Chondrocyte (in vitro differentiated cells): ENCODE measurements around the gene KAT6B. TPM values are rescaled to one million over a fixed set of nuclear protein-coding genes. Genes with fewer than 3 reads are reported as not detected.
"Not testable (repeated sequence)": the region's sequence is repeated elsewhere in the genome, so short reads cannot be mapped to it uniquely, and the experiment has no call there.

Source experiments
- DNase-seq: peaks from one replicate; pipeline ENCODE4 v3.0.0; 2021; ENCODE audit warnings: mixed read lengths, low spot score
- H3K27ac Mint-ChIP-seq: one replicate; pipeline ENCODE4 v1.8.0; 2021; ENCODE audit warnings: mild to moderate bottlenecking, moderate library complexity, mixed read lengths; ENCODE audit not compliant: unreplicated experiment
- H3K27me3 Mint-ChIP-seq: 2 replicates; pipeline ENCODE4 v1.8.0; 2021; ENCODE audit warnings: low read depth, mixed read lengths
- H3K36me3 Mint-ChIP-seq: 2 replicates; pipeline ENCODE4 v1.8.0; 2021; ENCODE audit warnings: low read depth, mixed read lengths
- H3K4me1 Mint-ChIP-seq: 2 replicates; pipeline ENCODE4 v1.8.0; 2021; ENCODE audit warnings: low read depth, mild to moderate bottlenecking, mixed read lengths
- H3K4me3 Mint-ChIP-seq: one replicate; pipeline ENCODE4 v1.8.0; 2021; ENCODE audit warnings: mild to moderate bottlenecking, moderate library complexity, mixed read lengths; ENCODE audit not compliant: unreplicated experiment
- H3K9me3 Mint-ChIP-seq: 2 replicates; pipeline ENCODE4 v1.8.0; 2021; ENCODE audit warnings: low read depth, mixed read lengths
- total RNA-seq: library from RNA; stranded (reverse); gene quantifications from 3 replicates; pipeline ENCODE4 v1.2.1, GENCODE V29; 2021
- TF ChIP-seq, protein P1 (sequence below): fragments of 200-600 bp; sonication (generic); IDR thresholded peaks from 2 replicates; pipeline ENCODE4 v1.5.0; 2021; ENCODE audit warnings: antibody characterized with exemption, mild to moderate bottlenecking, moderate library complexity

KAT6B gene
- total RNA-seq, 1 donor from 2014 or later: 20.8 TPM

DNA sequence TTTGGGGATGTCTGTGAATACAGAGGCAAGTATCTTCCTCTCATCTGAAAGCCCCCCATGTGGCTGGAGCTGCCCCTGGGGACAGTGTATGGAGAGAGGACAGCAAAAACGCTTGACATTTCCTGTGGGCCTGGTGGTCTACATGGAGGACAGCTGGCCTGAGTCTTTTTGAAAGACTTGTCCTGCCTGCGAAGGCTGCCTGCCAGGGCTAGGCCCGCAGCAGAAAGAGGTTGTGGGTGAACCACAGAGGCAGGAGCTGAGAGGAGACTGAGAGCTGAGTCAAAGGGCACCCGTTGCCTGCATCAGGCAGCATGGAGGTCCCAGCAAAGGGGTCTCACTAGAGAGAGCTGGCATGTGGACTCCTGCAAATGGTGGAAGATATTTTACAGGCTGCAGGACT, 66.4 kb downstream of the KAT6B start:
- H3K27me3 Mint-ChIP-seq: no peaks in the 10 kb centered on the region
- no peak overlapping the region for H3K4me3 Mint-ChIP-seq
- no peak overlapping the region for H3K27ac Mint-ChIP-seq
- H3K4me1 Mint-ChIP-seq: peaks cover 11% of the 10 kb centered on the region
- no peaks in the 10 kb centered on the region for H3K36me3 Mint-ChIP-seq
- no peaks in the 10 kb centered on the region for H3K9me3 Mint-ChIP-seq
- DNase-seq: no peak
- TF ChIP-seq, protein P1, sequence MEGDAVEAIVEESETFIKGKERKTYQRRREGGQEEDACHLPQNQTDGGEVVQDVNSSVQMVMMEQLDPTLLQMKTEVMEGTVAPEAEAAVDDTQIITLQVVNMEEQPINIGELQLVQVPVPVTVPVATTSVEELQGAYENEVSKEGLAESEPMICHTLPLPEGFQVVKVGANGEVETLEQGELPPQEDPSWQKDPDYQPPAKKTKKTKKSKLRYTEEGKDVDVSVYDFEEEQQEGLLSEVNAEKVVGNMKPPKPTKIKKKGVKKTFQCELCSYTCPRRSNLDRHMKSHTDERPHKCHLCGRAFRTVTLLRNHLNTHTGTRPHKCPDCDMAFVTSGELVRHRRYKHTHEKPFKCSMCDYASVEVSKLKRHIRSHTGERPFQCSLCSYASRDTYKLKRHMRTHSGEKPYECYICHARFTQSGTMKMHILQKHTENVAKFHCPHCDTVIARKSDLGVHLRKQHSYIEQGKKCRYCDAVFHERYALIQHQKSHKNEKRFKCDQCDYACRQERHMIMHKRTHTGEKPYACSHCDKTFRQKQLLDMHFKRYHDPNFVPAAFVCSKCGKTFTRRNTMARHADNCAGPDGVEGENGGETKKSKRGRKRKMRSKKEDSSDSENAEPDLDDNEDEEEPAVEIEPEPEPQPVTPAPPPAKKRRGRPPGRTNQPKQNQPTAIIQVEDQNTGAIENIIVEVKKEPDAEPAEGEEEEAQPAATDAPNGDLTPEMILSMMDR: no peak

DNA sequence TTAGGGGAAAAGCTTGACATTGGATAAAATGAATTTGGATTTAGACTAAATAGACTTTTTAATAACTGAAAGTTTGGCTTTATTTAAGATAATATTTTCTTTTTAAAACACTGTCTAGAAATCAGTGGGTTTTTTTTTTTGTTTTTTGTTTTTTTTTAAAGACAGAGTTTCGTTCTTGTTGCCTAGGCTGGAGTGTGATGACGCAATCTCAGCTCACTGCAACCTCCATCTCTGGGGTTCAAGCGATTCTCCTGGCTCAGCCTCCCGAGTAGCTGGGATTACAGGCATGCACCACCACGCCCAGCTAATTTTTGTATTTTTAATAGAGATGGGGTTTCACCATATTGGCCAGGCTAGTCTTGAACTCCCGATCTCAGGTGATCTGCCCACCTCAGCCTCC, 66.9 kb downstream of the KAT6B start:
- H3K4me1 Mint-ChIP-seq: peaks cover 14% of the 10 kb centered on the region
- H3K27me3 Mint-ChIP-seq, H3K27ac Mint-ChIP-seq, H3K36me3 Mint-ChIP-seq, H3K9me3 Mint-ChIP-seq, DNase-seq, H3K4me3 Mint-ChIP-seq: not testable (repeated sequence)

DNA sequence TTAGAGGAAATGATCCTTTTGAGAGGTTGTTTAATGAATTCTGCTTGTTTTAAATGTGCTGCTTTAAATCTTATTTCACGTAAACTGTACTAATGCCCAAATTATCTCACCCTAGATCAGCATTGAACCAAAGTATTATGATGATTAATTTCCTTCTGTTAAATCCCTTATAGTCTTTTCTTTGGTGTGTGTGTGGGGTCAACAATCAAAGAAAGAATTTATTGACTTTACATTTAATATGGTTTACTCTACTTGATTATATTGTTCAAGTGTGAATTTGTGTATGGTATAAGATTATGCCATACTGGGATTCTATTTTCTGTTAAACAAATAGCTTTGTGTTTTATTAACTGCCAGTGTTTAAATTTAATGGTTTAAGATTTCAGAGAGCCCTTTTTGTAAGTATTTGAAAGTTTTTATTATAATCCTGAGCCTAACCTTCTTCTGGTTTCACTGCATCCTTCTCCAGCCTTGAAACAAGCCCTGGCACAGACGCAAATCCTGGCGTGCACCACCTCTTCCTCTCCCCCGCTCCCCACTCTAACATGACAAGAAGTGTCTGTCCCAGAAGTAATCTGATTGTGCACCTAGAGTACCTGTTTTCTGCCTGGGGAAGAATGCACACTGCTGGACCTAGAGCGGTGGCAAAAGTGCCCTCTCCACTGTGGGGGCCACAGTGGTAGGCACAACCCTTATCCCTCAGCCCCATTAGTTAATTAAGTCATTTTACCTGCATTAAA, 70.6 kb downstream of the KAT6B start:
- H3K27ac Mint-ChIP-seq: no peak overlapping the region

DNA sequence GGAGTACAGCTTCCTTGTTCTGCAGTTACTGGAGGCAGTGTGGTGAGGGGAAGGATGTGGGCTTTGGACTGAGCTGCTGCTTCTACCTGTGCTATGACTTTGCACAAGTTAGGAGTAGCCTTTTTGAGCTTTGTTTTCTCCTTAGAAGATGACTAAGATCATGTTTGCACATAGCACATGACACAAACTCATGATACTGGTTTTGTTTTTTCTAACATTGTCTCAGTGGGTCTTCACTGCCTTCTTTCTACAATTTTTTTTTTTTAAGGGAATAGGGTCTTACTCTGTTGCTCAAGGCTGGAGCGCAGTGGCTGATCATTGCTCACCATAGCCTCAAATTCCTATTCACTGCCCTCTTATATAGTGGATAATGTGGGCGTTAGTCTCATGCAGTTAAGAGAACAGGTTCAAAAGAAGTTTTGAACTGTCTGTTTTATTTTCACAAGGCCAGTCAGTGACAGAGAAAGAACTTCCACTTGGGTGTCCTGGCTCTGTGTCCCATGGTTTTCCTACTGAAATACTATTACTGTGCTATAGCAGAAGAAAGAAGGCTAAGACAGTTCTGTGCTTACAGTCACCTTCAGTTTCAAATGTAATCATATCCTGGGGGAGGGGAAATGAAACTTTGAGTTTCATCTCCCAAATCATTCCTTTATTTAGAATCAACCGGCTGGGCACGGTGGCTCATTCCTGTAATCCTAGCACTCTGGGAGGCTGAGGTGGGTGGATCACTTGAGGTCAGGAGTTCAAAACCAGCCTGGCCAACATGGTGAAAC, 72.0 kb downstream of the KAT6B start:
- peaks cover 15% of the 10 kb centered on the region for H3K4me1 Mint-ChIP-seq
- no peaks in the 10 kb centered on the region for H3K27me3 Mint-ChIP-seq
- TF ChIP-seq, protein P1: no peak
- H3K27ac Mint-ChIP-seq: no peak overlapping the region
- H3K4me3 Mint-ChIP-seq: no peak overlapping the region
- H3K9me3 Mint-ChIP-seq: no peaks in the 10 kb centered on the region
- H3K36me3 Mint-ChIP-seq: no peaks in the 10 kb centered on the region
- no peak for DNase-seq

More for the DNA sequence above, 70.6 kb downstream of the KAT6B start:
- no peaks in the 10 kb centered on the region for H3K9me3 Mint-ChIP-seq
- no peaks in the 10 kb centered on the region for H3K36me3 Mint-ChIP-seq
- no peak for DNase-seq
- TF ChIP-seq, protein P1: no peak
- no peak overlapping the region for H3K4me3 Mint-ChIP-seq
- H3K4me1 Mint-ChIP-seq: peaks cover 13% of the 10 kb centered on the region
- no peaks in the 10 kb centered on the region for H3K27me3 Mint-ChIP-seq

DNA sequence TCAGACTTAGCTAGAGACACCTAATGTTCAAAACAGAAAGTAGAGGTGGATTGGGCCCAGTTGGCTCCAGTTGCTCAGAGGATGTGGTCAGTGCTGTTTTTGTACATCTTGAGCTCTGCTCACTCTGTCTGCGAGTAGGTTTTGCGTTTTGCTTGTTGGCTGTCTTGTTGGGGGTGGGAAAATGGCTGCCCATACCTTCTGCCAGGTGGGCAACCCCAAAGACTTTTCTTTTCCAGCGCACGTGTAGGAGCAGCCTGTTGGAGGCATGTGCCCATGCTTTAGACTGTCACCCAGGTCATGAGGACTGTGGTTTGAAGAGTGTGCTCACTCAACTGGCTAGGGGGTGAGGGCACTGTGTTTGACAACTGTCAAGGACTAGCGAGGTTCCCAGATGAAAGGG, 73.9 kb downstream of the KAT6B start:
- no peak for DNase-seq
- TF ChIP-seq, protein P1: no peak
- H3K36me3 Mint-ChIP-seq: no peaks in the 10 kb centered on the region
- H3K9me3 Mint-ChIP-seq: no peaks in the 10 kb centered on the region
- H3K27me3 Mint-ChIP-seq: no peaks in the 10 kb centered on the region
- no peak overlapping the region for H3K27ac Mint-ChIP-seq
- H3K4me3 Mint-ChIP-seq: no peak overlapping the region
- peaks cover 15% of the 10 kb centered on the region for H3K4me1 Mint-ChIP-seq
